Measurements from ENCODE around the gene ACBD4.

The ACBD4 gene

DNA sequence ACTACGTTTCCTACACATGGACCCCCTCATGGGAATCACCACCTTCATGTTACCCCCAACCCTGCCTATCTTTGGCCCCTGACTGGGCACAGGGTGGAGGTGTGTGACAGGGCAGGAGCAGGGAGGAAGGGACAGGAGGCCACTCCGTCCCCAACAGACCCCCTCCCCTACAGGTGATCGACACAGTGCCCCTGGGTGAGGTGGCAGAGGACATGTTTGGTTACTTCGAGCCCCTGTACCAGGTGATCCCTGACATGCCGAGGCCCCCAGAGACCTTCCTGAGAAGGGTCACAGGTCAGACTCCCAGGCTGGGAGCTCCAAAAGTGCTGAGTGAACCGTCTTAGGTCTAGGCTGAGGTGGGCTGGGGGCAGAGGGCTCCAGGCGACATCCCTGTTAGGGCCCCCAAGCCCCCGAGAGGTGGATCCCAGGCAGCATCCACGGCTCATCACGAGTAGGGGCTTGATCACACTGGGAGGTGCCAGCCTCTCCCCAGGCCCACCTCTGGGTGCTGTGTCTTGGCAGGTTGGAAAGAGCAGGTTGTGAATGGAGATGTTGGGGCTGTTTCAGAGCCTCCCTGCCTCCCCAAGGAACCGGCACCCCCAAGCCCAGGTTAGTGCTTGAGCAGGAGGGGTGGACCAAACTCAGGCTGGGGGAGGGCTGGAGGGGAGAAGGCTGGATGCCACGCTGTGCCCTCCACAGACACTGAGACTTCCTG lies 1.5 kb downstream of the ACBD4 start:
- no peak for DNase-seq (ENCODE audit: low read depth)

DNA sequence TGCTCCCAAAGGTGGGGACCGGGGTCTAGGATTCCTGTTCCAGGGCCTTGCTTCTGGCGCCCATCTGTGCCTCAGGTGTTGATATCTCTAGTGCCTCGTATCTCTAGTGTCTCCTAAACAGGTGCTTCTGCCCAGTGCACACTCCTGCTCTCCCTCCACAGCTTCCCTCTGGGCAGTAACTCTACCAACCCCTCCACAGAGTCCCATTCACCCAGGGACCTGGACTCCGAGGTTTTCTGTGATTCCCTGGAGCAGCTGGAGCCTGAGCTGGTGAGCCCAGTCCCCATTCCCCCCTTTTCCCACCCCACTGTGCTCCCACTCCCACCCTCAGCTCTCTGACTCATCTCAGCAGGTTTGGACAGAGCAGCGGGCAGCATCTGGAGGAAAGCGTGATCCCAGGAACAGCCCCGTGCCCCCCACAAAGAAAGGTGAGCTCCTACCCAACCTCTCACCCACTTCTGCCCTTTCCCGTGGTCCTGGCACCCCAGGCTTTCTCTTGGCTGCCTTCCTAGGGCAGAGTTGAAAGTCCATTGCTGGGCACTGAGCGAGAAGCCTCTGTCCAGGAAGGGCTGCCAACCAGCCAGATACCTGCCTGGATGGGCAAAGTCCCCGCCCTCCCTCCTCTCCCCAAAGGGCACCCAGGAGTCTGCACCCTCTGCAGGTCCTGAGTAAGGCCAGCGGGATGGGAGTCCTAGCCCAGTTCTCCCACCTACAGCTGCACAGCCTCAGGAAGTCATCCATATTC lies 2.2 kb downstream of the ACBD4 start:
- no peak for DNase-seq (ENCODE audit: low read depth)

DNA sequence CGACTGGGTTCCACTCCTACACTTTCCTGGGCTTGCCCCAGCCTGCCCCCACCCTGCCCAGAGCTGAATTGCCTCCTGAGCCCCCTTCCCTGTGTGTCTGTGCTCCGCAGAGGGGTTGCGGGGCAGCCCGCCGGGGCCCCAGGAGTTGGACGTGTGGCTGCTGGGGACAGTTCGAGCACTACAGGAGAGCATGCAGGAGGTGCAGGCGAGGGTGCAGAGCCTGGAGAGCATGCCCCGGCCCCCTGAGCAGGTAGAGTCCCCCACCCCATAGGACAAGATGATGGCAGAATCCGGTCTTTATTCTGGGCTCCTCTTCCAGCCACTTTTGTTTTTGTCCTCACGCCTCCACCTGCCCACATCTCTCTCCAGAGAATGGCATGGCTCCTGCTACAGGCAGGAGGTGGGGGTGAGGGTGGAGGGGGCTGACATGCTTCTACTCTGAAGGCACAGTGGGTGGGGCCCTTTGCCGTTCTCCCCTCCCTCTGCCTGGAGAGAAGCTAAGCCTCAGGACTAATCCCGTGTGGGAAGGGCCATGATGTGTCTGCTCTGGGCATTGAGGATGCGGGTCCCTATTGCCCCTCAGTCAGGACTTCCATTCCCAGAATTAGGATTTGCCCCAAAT lies 3.5 kb downstream of the ACBD4 start:
- DNase-seq (ENCODE audit: low read depth) = no peak

DNA sequence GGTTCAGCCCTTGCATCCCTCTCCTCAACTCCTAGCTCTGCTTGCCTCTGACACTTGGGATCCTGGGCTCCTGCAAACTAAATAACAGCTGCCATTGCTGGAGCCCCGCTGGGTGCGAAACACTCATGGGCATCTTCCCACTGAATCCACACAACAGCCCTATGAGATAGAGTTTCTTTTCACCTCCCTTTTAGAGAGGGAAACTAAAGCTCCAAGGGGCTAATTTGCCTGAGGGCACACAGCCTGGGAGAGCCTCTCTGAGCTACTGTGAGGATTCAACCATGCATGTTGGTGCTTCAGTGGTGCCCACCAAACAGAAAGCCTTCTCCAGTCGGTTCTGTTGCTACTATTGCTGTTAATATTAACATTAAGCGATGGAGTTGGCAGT lies 4.0 kb downstream of the ACBD4 start:
- no peak for DNase-seq (ENCODE audit: low read depth)

DNA sequence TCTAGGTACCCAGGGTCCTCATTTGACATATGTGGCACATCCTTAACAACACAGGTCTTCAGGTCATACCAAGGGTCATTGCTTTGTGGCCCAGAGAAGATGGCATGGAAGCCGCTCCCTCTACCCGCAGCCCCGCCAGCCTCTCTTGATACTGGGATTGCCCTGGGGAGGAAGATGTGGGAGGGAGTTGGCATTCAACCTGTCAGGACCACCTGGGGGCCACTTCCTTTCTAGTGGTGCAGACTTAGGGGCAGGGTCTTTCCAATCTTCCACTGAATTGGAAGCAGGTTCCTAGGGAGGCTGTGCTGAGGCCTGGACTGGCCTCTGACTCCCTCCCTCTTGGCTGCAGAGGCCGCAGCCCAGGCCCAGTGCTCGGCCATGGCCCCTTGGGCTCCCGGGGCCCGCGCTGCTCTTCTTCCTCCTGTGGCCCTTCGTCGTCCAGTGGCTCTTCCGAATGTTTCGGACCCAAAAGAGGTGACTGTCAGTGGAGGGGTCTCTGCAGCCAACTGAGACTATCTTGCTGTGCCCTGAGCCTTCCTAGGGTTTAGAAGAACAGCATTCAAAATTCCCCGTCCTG lies 7.7 kb downstream of the ACBD4 start:
- no peak for DNase-seq (ENCODE audit: low read depth)

DNA sequence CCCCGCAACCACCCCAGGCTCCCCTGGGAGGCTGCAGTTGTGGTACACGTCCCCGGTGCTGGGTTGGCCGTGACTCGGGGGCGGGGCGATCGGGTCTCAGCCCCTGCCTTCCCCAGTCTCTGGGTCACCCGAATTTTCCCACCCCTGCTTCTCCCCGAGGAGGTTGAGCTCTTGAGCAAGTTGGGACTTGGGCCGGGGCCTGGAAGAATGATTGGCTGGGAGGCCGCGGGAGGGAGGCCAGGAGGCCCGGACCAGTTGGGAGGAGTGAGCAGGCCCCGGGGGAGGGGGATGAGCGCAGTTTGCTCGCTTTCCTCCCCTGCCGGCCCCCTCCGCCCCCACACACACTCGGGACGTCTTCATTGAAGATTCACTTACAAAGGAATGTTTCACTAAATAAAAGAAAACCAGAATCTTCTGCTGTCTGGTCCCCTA lies 8.3 kb downstream of the ACBD4 start:
- DNase-seq (ENCODE audit: low read depth) = no peak

DNA sequence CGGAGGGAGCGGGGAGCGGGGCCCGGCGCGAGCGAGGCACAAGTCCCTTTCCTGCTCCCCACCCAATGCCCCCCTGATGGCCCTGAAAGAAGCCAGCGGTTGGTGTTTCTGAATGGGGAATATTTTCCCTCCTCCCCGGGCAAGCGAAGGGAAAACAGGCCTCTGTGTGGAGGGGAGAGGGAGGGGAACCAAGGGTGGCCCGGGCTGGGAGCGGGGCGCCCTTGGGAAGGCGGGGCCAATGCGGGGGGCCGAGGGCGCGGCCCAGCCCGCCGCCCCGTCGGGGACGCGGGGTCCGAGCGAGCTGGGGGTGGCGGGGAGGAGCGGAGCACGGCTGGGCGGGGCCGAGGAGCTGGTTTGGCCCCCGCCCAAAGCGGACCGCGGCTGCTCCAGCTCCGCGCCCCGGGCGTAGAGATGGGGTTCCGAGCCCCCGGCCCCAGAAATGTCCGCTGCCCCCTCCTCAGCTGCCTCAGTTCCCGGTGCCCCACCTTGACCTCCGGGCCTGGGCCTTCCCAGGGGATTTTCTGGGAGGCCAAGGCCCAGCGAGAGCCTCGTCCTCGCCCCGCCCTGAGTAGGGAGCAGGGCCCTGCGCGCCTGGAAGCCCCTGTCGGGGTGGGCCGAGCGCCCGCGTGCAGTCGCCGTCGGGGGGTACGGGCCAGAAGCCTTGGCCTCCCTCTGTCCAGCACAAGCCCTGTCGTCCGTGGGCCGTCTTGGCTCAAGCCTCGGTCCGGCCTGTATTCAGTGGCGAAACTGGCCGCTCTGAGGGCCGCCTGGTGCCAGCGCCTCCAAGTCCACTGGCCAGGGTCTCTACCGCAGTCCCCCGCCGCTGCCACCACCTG lies 8.9 kb downstream of the ACBD4 start:
- no peak for DNase-seq (ENCODE audit: low read depth)

DNA sequence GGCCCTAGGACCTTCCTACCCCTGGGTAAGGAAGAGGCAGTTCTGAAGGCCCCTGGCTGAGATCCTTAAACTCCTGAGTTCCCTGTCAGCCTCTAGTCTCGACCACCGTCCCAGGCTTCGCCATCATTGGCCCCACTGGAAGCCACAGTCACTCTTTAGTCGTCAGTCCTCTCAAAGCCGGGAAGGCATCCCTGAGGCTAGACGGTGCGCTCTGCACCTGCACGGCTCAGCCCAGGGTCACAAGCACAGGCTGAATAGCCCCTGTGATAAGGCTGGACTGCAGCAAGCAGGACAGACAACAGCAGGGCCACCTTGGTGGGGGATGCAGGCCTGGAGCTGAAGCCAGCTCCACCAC lies 9.5 kb downstream of the ACBD4 start:
- DNase-seq (ENCODE audit: low read depth) = no peak

DNA sequence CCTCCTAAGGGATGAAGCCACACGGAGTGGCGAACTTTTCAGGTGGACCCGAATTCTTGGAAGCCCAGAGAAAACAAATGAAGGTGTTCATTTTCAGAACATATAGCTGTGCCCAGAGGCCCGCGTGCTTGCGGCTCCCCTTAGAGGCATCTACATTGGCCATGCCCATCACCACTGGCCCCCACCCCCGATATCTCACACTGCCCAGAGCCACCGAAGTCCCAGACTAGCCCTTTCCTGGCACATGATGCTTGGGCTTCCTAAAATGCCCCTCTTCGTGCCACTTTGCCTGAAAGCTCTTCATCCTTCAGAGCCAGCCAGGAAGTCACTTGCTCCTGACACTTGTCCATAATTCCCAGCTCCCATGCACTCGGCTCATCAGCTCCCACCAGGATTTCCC lies 10.7 kb downstream of the ACBD4 start:
- no peak for DNase-seq (ENCODE audit: low read depth)

DNA sequence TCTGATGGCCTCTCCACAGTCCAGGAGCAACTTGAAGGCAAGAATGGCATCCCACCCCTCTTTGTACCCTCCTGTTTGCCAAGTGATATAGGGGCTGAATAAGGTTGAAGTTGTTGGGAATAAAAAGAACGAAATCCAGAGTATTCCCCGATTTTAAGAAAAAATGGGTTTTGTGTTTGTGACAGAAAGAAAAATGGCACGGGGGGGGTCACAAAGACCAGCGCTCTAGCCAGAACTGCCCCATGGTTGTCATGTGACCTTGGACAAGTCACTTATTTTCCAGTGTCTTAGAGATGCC lies 11.1 kb downstream of the ACBD4 start:
- DNase-seq (ENCODE audit: low read depth) = no peak

DNA sequence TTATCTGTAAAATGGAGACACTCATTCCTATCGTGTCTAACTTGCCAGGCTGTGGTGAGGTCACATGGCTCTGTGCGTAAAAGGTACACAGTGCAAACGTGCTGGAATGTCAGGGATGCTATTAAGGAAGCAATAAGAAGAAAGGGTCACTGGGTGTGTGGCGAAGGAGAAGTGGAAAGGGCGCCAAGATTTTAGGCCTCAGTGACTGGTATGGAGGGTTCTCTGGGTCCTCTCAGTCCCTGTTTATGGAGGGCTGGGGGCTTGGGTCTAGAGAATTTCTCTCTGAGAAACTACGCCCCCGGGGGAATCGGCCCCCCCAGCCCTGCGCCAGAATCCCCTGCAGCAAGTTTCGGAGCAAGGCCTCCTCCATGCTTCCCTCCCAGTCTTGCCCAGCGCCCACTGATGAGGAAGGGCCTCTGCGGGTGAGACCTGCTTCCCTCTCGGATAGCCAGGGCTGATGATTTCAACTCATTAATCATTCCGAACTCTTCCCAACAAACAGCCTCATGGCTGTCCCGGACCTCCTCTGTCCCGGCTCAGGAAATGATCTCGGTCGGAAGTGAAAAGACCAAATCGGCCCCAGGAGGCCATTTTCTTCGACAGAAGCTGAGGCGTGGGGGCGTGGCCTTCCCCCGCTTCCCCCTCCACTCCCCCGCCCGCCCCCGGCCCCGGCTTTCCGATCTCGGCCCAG lies 11.5 kb downstream of the ACBD4 start:
- no peak for DNase-seq (ENCODE audit: low read depth)

DNA sequence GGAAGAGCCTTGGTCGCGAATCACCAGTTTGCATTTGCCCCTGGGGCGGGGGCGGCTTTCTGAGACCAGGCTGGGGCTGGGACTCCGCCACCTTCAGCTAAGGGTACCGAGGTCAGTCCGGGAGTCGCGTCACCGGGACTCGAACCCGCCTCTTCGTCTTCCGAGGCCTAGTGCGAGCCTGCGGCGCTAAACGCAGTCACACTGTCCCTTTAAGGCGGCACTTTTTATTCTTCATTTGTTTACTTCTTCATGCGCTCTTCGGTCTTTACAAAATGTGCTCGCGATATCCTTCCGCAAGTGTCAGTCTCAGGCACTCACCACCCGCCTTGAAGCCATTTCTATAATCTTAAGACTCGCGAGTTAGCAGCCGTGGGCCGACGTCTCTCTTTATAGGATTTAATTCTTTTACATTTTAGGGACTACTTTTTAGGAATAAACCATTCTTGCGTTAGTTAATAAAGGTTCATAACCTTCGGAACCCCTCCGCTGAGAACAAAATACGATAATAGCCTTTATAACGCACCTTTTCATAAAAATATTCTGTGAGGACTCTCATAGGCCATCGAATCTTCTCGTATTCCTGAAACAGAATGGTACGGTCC lies 12.2 kb downstream of the ACBD4 start:
- DNase-seq (ENCODE audit: low read depth) = peak; percentile 57

DNA sequence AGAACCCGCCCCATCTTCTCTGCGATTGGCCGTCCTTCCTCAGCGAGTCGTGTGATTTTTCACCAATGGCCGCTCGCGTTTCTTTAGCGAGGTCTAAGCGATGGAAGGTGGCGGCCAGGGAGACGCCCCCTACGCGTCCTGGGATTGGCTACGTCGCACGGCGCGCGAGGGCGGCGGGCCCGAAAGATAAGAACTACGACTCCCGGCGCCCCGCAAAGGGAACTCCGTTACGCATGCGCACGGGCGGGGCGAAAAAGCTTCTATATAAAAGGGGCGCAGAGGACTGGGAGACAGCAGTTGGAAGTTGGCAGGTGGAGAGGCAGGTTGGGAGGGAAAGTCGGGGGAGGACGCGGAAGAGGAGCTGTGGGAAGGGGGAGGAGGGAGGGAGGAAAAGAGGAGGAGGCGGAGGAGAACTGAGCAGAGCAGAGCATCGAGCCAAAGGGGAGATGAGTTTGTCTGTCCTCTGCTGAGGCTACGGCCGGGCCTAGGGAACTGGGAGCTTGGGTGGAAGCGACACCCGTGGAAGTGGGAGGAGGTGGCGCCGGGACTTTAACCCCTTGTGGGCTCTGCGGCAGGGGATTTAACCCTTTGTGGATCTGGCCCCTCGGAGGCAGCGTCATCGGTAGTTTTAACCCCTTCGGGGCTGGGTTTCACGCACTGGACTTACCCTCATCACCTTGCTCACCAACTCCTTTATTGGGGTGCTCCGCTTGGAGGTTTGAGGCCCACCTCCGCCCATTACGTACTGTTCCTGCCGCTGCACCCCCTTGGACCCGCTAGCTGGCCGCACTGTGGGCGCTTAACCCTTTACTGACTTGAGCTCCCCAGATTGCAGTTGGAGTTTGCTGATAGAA lies 12.9 kb downstream of the ACBD4 start, which contains the start of gene HEXIM1:
Gene HEXIM1, plus strand, starts transcription at position 293 of the 854 bp plus-strand sequence. CDS start 716 bp downstream, outside the sequence.
- peak; percentile 98 for DNase-seq (ENCODE audit: low read depth)

DNA sequence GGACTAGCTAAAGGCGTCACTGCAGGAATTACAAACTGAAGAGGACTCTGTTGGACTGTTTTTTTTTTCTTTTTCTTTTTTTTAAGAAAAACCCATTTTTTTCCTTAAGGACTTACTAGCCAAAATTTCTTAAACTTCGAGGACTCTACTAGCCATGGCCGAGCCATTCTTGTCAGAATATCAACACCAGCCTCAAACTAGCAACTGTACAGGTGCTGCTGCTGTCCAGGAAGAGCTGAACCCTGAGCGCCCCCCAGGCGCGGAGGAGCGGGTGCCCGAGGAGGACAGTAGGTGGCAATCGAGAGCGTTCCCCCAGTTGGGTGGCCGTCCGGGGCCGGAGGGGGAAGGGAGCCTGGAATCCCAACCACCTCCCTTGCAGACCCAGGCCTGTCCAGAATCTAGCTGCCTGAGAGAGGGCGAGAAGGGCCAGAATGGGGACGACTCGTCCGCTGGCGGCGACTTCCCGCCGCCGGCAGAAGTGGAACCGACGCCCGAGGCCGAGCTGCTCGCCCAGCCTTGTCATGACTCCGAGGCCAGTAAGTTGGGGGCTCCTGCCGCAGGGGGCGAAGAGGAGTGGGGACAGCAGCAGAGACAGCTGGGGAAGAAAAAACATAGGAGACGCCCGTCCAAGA lies 13.7 kb downstream of the ACBD4 start:
- DNase-seq (ENCODE audit: low read depth) = peak; percentile 51

DNA sequence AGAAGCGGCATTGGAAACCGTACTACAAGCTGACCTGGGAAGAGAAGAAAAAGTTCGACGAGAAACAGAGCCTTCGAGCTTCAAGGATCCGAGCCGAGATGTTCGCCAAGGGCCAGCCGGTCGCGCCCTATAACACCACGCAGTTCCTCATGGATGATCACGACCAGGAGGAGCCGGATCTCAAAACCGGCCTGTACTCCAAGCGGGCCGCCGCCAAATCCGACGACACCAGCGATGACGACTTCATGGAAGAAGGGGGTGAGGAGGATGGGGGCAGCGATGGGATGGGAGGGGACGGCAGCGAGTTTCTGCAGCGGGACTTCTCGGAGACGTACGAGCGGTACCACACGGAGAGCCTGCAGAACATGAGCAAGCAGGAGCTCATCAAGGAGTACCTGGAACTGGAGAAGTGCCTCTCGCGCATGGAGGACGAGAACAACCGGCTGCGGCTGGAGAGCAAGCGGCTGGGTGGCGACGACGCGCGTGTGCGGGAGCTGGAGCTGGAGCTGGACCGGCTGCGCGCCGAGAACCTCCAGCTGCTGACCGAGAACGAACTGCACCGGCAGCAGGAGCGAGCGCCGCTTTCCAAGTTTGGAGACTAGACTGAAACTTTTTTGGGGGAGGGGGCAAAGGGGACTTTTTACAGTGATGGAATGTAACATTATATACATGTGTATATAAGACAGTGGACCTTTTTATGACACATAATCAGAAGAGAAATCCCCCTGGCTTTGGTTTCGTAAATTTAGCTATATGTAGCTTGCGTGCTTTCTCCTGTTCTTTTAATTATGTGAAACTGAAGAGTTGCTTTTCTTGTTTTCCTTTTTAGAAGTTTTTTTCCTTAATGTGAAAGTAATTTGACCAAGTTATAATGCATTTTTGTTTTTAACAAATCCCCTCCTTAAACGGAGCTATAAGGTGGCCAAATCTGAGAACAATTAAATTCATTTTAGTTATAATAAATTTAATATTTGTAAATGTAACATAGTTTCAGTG lies 14.5 kb downstream of the ACBD4 start:
- no peak for DNase-seq (ENCODE audit: low read depth)

DNA sequence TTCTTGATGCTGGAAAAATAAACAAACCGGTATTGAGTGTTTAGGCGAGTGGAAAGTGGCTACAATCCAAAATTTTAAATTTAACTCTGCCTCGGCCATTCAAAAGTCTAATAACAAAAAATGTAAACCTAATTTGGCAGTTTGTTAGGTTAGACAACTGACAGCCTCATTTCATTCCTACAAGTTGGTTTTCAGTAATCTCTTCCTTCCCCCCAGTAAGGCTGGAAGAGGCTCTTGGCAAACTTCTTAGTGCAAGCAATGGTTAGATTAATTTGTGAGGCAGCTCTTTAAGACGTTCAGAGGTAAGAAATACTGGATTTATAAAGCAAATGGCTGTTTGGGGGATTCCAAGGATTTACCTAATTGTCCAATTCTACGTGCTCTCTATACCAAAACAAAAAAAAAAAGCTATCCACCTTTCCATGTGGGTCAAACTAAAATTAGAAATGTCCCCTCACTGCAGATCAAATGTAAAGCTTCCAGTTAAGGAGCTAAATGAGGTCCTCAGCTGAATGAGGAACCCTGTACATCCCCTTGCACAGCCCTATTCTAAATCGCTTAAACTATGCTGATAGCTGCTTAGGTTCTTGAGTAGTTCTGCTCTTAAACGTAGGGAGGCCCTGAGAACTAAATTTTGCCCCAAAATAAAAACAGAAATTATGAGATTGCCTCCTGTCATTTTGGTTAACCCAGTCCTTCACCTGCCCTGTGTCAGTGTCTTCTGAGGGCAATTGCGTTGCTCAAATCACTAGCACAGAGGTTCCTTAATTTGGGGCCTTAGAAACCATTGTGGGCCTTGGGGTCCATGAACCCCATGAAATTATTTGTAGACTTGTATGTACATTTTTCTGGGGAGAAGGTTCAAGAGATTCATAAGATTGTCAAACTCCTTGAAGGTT lies 15.7 kb downstream of the ACBD4 start:
- DNase-seq (ENCODE audit: low read depth) = no peak

DNA sequence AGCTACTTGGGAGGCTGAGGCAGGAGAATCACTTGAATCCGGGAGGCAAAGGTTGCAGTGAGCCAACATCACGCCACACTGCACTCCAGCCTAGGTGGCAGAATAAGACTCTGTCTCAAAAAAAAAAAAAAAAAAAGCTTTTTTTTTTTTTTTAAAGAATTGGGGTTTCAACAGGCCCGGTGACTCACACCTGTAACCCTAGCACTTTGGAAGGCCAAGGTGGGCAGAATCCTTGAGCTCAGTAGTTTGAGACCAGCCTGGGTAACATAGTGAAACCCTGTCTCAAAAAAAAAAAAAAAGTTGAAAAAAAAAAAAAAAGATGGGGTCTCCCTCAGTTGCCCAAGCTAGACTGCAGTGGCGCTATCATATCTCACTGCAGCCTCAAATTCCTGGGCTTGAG lies 19.5 kb downstream of the ACBD4 start:
- no peak for DNase-seq (ENCODE audit: low read depth)

Data from stimulated activated CD8-positive, alpha-beta memory T cell treated with anti-CD3 and anti-CD28 coated beads, Interleukin-7, amount 100 ng/mL, for 24 hours (primary cell).